HG03025 (cell line): ENCODE data around the gene IL17RA.

Experiments
- ATAC-seq: cut with Tn5 transposase; IDR thresholded peaks from one replicate; pipeline ENCODE4 v1.9.1; 2021; ENCODE audit warnings: mild to moderate bottlenecking, moderate library complexity; ENCODE audit not compliant: unreplicated experiment, low FRiP score

Gene IL17RA

GRCh38 chr22:17084554-17085276, at the start of gene IL17RA:
Gene IL17RA, plus strand, starts transcription at chr22:17085000. Its CDS starts 92 bp downstream, at chr22:17085092.
- ATAC-seq: peak; percentile 81

- ATAC-seq: no peak
These were observed 49.6 kb upstream of the IL17RA start for GRCh38 chr22:17035246-17035645.

GRCh38 chr22:17035976-17036841, 48.6 kb upstream of the IL17RA start:
- ATAC-seq: peak; percentile 13

- ATAC-seq: peak; percentile 56
These were observed 47.7 kb upstream of the IL17RA start for GRCh38 chr22:17036842-17037711.

- no peak for ATAC-seq
These were observed 41.3 kb upstream of the IL17RA start for GRCh38 chr22:17043521-17043920.

GRCh38 chr22:17046566-17047348, 38.0 kb upstream of the IL17RA start:
- no peak for ATAC-seq

- ATAC-seq: no peak
These were observed 37.1 kb upstream of the IL17RA start for GRCh38 chr22:17047656-17048055.

- ATAC-seq: no peak
These were observed 28.7 kb upstream of the IL17RA start for GRCh38 chr22:17056058-17056457.

GRCh38 chr22:17056807-17057206, 28.0 kb upstream of the IL17RA start:
- no peak for ATAC-seq

- no peak for ATAC-seq
These were observed 26.6 kb upstream of the IL17RA start for GRCh38 chr22:17057959-17058814.

- no peak for ATAC-seq
These were observed 24.7 kb upstream of the IL17RA start for GRCh38 chr22:17060126-17060525.

- ATAC-seq: no peak
These were observed 21.2 kb upstream of the IL17RA start for GRCh38 chr22:17063411-17064106.

- ATAC-seq: no peak
These were observed 20.2 kb upstream of the IL17RA start for GRCh38 chr22:17064498-17065100.

- ATAC-seq: no peak
These were observed 19.4 kb upstream of the IL17RA start for GRCh38 chr22:17065433-17065832.

GRCh38 chr22:17072877-17073276, 11.9 kb upstream of the IL17RA start:
- no peak for ATAC-seq

- ATAC-seq: no peak
These were observed 10.2 kb upstream of the IL17RA start for GRCh38 chr22:17074648-17075002.

- ATAC-seq: no peak
These were observed 7.5 kb upstream of the IL17RA start for GRCh38 chr22:17077255-17077654.

GRCh38 chr22:17079572-17079971, 5.2 kb upstream of the IL17RA start:
- no peak for ATAC-seq
